ENCODE measurements around the gene GSTM1. TPM values are rescaled to one million over a fixed set of nuclear protein-coding genes. Genes with fewer than 3 reads are reported as not detected.
"Not testable (repeated sequence)": the region's sequence is repeated elsewhere in the genome, so short reads cannot be mapped to it uniquely, and the experiment has no call there.

Gene GSTM1
- polyA plus RNA-seq, 3 donors, result 35.4 to 94.6 TPM; not detected in 1

DNA sequence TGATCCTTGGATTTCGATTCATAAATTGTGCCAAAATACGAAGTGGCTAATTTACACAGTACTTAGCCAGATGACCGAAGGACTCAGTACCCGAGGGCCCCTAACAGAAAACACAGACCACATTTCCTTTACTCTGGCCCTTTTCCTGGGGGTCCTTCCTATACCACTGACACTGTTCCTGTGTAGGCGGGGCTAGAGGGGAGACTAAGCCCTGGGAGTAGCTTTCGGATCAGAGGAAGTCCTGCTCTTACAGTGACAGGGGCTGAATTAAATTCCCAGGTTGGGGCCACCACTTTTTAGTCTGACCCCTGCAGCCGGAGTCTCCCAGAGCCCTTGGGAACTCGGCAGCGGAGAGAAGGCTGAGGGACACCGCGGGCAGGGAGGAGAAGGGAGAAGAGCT, 508 bp upstream of the GSTM1 start:
- not testable (repeated sequence) for H3K27ac ChIP-seq (ENCODE audit: low read depth, low read length)
- 14 to 75% (median 19%) methylated on average over 2 to 11 of the region's 11 CpGs for whole genome bisulfite sequencing, 3 donors

DNA sequence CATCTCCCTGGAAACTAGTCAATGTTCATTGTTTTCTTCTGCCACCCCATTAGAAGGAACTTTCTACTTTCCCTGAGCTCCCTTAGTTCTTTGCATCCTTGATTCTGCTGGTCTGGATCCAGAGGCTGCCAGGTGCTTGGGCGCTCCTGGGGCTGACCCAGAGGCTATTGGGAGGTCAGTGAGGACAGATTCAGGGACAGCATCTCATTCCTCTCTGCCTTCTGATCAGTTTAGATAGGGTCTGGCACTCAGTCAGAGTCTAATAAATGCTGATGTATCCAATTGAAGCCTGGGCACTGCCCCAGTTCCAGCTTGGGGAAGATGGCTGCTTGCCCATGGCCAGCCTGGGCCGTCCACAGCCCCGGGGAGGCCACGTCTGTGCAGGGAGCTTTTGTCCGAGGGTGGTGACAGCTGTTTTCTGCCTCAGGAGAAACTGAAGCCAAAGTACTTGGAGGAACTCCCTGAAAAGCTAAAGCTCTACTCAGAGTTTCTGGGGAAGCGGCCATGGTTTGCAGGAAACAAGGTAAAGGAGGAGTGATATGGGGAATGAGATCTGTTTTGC, 2.3 kb downstream of the GSTM1 start:
- WGBS, 3 donors, result 61 to 64% methylated on average over 6 of the region's 6 CpGs; no CpG with 5 or more reads in 1 of the 3 donors
- H3K27ac ChIP-seq (ENCODE audit: low read depth, low read length), result no peak overlapping the region

DNA sequence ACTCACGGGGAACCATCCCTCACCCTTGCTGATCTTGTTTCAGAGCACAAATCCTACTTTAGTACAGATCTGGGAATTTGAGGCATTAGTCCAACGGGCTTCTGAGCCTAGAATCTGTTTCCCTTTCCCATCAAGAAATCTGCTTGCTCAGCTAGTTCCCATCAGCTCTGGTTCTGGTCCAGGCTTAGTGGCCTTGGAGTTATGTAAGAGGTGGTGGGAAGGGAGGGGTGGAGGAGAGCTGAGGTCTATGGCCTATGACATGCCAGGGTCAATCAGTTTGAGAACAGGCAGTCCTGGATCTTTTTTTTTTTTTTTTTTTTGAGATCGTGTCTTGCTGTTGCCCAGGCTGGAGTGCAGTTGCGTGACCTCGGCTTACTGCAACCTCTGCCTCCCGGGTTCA, 4.1 kb downstream of the GSTM1 start:
- H3K27ac ChIP-seq (ENCODE audit: low read depth, low read length), result no peak overlapping the region
- 60 to 68% methylated on average over 5 to 6 of the region's 6 CpGs; no CpG with 5 or more reads in 1 of the 3 donors for WGBS, 3 donors

GRCh38 chr1:109694400-109694799, 6.8 kb downstream of the GSTM1 start:
- not testable (repeated sequence) for H3K27ac ChIP-seq (ENCODE audit: low read depth, low read length)
- WGBS, 3 donors, result 92 to 97% methylated on average over 5 of the region's 5 CpGs; no CpG with 5 or more reads in 1 of the 3 donors

GRCh38 chr1:109695138-109695537, 7.5 kb downstream of the GSTM1 start:
- 83 to 84% methylated on average over 3 of the region's 3 CpGs; no CpG with 5 or more reads in 1 of the 3 donors for WGBS, 3 donors
- H3K27ac ChIP-seq (ENCODE audit: low read depth, low read length), result not testable (repeated sequence)

GRCh38 chr1:109697066-109697465, 9.4 kb downstream of the GSTM1 start:
- 89 to 93% methylated on average over 4 of the region's 4 CpGs; no CpG with 5 or more reads in 1 of the 3 donors for WGBS, 3 donors
- H3K27ac ChIP-seq (ENCODE audit: low read depth, low read length), result no peak overlapping the region

GRCh38 chr1:109697861-109698260, 10.2 kb downstream of the GSTM1 start:
- WGBS, 3 donors, result 91% methylated on average over 4 of the region's 4 CpGs; no CpG with 5 or more reads in 1 of the 3 donors
- not testable (repeated sequence) for H3K27ac ChIP-seq (ENCODE audit: low read depth, low read length)

- not testable (repeated sequence) for H3K27ac ChIP-seq (ENCODE audit: low read depth, low read length)
- 85 to 91% (median 87%) methylated on average over 3 of the region's 3 CpGs for WGBS, 3 donors
Observed at GRCh38 chr1:109702940-109703339, 15.3 kb downstream of the GSTM1 start.

DNA sequence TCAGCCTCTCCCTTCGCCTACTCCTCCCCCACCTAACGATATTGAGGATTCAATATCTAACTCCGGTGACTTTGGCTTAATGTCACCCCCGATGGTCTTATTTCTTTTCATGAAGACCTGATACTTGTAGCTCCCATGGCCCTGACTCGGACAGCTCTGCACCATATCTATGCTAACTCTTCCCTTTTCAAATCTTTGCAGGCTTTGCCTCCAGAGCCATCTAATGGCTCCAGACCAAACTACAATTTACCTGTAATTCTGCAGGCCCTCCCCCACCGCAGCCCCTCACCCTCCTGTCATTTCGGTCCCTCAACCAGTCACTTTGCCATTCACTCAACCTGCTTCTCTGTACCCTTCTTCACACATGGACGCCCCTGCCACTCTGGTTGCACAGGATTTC, 16.6 kb downstream of the GSTM1 start:
- 67 to 86% (median 79%) methylated on average over 8 of the region's 8 CpGs for WGBS, 3 donors
- H3K27ac ChIP-seq (ENCODE audit: low read depth, low read length), result no peak overlapping the region

- WGBS, 3 donors, result 83 to 94% (median 92%) methylated on average over 4 of the region's 4 CpGs
- no peak overlapping the region for H3K27ac ChIP-seq (ENCODE audit: low read depth, low read length)
Observed at GRCh38 chr1:109705411-109705810, 17.8 kb downstream of the GSTM1 start.

DNA sequence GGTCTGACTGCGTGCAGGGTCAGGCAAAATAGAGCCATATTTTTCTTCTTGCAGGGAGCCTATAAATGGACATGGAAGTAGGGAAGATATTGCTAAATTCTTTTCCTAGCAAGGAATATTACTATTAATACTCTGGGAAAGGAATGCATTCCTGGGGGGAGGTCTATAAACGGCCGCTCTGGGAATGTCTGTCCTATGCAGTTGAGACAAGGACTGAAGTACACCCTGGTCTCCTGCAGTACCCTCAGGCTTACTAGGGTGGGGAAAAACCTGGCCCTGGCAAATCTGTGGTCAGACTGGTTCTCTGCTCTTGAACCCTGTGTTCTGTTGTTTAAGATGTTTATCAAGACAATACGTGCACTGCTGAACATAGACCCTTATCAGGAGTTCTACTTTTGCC, 21.3 kb downstream of the GSTM1 start:
- 78 to 92% (median 80%) methylated on average over 4 of the region's 4 CpGs for WGBS, 3 donors
- not testable (repeated sequence) for H3K27ac ChIP-seq (ENCODE audit: low read depth, low read length)

GRCh38 chr1:109709822-109710221, 22.2 kb downstream of the GSTM1 start:
- not testable (repeated sequence) for H3K27ac ChIP-seq (ENCODE audit: low read depth, low read length)

GRCh38 chr1:109711593-109712320, 24.1 kb downstream of the GSTM1 start, which contains the start of gene GSTM5:
Gene GSTM5, plus strand, starts transcription at chr1:109712251. Its CDS starts 62 bp downstream, at chr1:109712313.
- not testable (repeated sequence) for H3K27ac ChIP-seq (ENCODE audit: low read depth, low read length)
- WGBS, 3 donors, result 16 to 37% (median 24%) methylated on average over 32 to 33 of the region's 33 CpGs

- H3K27ac ChIP-seq (ENCODE audit: low read depth, low read length), result no peak overlapping the region
Observed at GRCh38 chr1:109712321-109712864, 24.8 kb downstream of the GSTM1 start.

GRCh38 chr1:109713636-109714035, 26.0 kb downstream of the GSTM1 start:
- 86 to 90% (median 87%) methylated on average over 5 of the region's 5 CpGs for WGBS, 3 donors
- H3K27ac ChIP-seq (ENCODE audit: low read depth, low read length), result no peak overlapping the region

More at GRCh38 chr1:109712321-109712864, 24.8 kb downstream of the GSTM1 start:
- 39 to 60% (median 47%) methylated on average over 22 of the region's 22 CpGs for WGBS, 3 donors

DNA sequence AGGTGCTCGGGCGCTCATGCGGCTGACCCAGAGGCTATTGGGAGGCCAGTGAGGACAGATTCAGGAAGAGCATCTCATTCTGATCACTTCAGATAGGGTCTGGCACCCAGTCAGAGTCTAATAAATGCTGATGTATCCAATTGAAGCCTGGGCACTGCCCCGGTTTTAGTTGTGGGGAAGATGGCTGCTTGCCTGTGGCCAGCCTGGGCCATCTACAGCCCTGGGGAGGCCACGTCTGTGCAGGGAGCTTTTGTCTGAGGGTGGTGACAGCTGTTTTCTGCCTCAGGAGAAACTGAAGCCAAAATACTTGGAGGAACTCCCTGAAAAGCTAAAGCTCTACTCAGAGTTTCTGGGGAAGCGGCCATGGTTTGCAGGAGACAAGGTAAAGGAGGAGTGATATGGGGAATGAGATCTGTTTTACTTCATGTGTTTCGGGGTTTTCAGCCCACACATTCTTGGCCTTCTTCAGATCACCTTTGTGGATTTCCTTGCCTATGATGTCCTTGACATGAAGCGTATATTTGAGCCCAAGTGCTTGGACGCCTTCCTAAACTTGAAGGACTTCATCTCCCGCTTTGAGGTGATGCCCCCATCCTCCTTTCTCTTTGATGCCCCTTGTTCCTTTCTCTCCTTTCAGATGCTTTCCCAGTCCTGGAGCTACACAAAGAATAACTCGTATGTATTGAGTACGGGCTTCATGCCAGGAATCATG, 27.2 kb downstream of the GSTM1 start:
- WGBS, 3 donors, result 82 to 84% (median 82%) methylated on average over 12 of the region's 12 CpGs
- H3K27ac ChIP-seq (ENCODE audit: low read depth, low read length), result no peak overlapping the region

DNA sequence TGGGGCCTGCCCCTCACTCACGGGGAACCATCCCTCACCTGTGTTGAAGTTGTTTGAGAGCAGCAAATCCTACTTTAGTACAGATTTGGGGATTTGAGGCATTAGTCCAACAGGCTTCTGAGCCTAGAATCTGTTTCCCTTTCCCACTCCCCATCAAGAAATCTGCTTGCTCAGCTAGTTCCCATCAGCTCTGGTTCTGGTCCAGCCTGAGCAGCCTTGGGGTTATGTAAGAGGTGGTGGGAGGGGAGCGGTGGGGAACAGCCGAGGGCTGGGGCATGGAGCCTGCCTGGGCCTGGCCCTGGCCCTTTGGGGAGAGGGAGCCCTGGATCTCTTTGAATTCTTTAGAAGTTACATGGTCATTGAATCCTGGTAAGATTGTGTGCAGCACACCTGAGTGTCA, 28.5 kb downstream of the GSTM1 start:
- WGBS, 3 donors, result 63 to 82% (median 70%) methylated on average over 3 of the region's 3 CpGs
- no peak overlapping the region for H3K27ac ChIP-seq (ENCODE audit: low read depth, low read length)

- WGBS, 3 donors, result 48 to 77% (median 55%) methylated on average over 3 of the region's 3 CpGs
- no peak overlapping the region for H3K27ac ChIP-seq (ENCODE audit: low read depth, low read length)
Observed at GRCh38 chr1:109716570-109717090, 29.0 kb downstream of the GSTM1 start.

GRCh38 chr1:109717729-109718128, 30.1 kb downstream of the GSTM1 start:
- WGBS, 3 donors, result 78 to 81% (median 81%) methylated on average over 5 of the region's 5 CpGs
- H3K27ac ChIP-seq (ENCODE audit: low read depth, low read length), result no peak overlapping the region
